ENCODE measurements around the gene MYBBP1A. TPM values are rescaled to one million over a fixed set of nuclear protein-coding genes. Genes with fewer than 3 reads are reported as not detected.
A peak's percentile ranks its signal among the peaks of the same experiment; 100 is the strongest.

MYBBP1A gene
- total RNA-seq, 1 experiment from 2014 or later: 177 TPM

- Histone ChIP-seq H3K36me3 (ENCODE audit: insufficient read depth, low read length, poor library complexity, severe bottlenecking) (peaks cover 24% of the 10 kb centered on the region), H3K9me3 (ENCODE audit: low read depth, low read length, poor library complexity, severe bottlenecking) (no peaks in the 10 kb centered on the region), H3K4me3 (ENCODE audit: low read depth, low read length, poor library complexity, severe bottlenecking) (no peak overlapping the region), H3K4me1 (ENCODE audit: insufficient read depth, low read length, poor library complexity, severe bottlenecking) (peaks cover 9% of the 10 kb centered on the region), H3K27me3 (replicated peaks; ENCODE audit: insufficient read depth, low read depth, low read length, poor library complexity) (no peaks in the 10 kb centered on the region), H3K27ac (ENCODE audit: low read depth, low read length, poor library complexity, severe bottlenecking) (no peak overlapping the region)
- intact Hi-C loops (cut with micrococcal nuclease; ENCODE audit: unreplicated experiment): no loop called here
- ChIA-PET CTCF (no interaction called here), POLR2A (ENCODE audit: low non-redundant PET) (no interaction called here)
- TF ChIP-seq EZH2 (IDR thresholded peaks at IDR 0.05; ENCODE audit: borderline replicate concordance, low read depth, low read length, poor library complexity, severe bottlenecking) (no peak), CTCF (conservative IDR thresholded peaks at IDR 0.05; ENCODE audit: low read depth, low read length) (no peak)
- no TSS peak for BruUV-seq (replicated peaks)
- no peak for DNase-seq (ENCODE audit: low spot score)
These were observed 20.1 kb downstream of the MYBBP1A start for GRCh38 chr17:4534928-4535666.

DNA sequence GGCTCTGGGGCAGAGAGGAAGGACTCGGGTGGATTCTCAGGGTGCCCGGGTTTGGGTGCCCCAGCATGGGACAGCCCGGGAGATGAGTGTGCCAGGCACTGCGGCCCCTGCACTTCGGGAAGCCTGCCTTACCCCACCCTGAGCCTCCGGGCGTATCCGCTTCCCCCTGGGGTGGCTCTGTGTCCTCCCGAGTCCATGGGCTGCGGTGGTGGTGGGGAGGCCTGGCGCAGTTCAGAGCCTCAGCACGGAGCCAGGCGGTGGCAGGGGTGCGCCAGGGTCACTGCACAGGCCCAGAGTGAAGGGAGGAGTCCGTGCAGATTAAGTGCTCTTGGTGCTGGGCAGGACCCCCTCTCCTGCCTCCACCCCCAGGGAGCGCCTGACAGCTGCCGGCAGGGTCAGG lies 20.7 kb downstream of the MYBBP1A start:
- BruUV-seq (replicated peaks): no TSS peak
- no peak for DNase-seq (ENCODE audit: low spot score)
- no peaks in the 10 kb centered on the region for H3K27me3 ChIP-seq (replicated peaks; ENCODE audit: insufficient read depth, low read depth, low read length, poor library complexity)
- TF ChIP-seq CTCF (conservative IDR thresholded peaks at IDR 0.05; ENCODE audit: low read depth, low read length): no peak
- no peak for TF ChIP-seq EZH2 (IDR thresholded peaks at IDR 0.05; ENCODE audit: borderline replicate concordance, low read depth, low read length, poor library complexity, severe bottlenecking)
- ChIA-PET POLR2A (ENCODE audit: low non-redundant PET) (no interaction called here), CTCF (no interaction called here)
- no peaks in the 10 kb centered on the region for H3K9me3 ChIP-seq (ENCODE audit: low read depth, low read length, poor library complexity, severe bottlenecking)
- H3K4me3 ChIP-seq (ENCODE audit: low read depth, low read length, poor library complexity, severe bottlenecking): no peak overlapping the region
- peaks cover 9% of the 10 kb centered on the region for H3K4me1 ChIP-seq (ENCODE audit: insufficient read depth, low read length, poor library complexity, severe bottlenecking)
- intact Hi-C loops (cut with micrococcal nuclease; ENCODE audit: unreplicated experiment): no loop called here
- no peak overlapping the region for H3K27ac ChIP-seq (ENCODE audit: low read depth, low read length, poor library complexity, severe bottlenecking)
- H3K36me3 ChIP-seq (ENCODE audit: insufficient read depth, low read length, poor library complexity, severe bottlenecking): peaks cover 18% of the 10 kb centered on the region

- no peak overlapping the region for H3K27ac ChIP-seq (ENCODE audit: low read depth, low read length, poor library complexity, severe bottlenecking)
- no peaks in the 10 kb centered on the region for H3K27me3 ChIP-seq (replicated peaks; ENCODE audit: insufficient read depth, low read depth, low read length, poor library complexity)
- no peaks in the 10 kb centered on the region for H3K9me3 ChIP-seq (ENCODE audit: low read depth, low read length, poor library complexity, severe bottlenecking)
- H3K4me1 ChIP-seq (ENCODE audit: insufficient read depth, low read length, poor library complexity, severe bottlenecking): peaks cover 9% of the 10 kb centered on the region
- intact Hi-C loops (cut with micrococcal nuclease; ENCODE audit: unreplicated experiment): no loop called here
- CTCF ChIA-PET: no interaction called here
- peak; percentile 51 for DNase-seq (ENCODE audit: low spot score)
- BruUV-seq (replicated peaks): no TSS peak
- peaks cover 11% of the 10 kb centered on the region for H3K36me3 ChIP-seq (ENCODE audit: insufficient read depth, low read length, poor library complexity, severe bottlenecking)
- POLR2A ChIA-PET (ENCODE audit: low non-redundant PET): no interaction called here
- TF ChIP-seq CTCF (conservative IDR thresholded peaks at IDR 0.05; ENCODE audit: low read depth, low read length): no peak
- TF ChIP-seq EZH2 (IDR thresholded peaks at IDR 0.05; ENCODE audit: borderline replicate concordance, low read depth, low read length, poor library complexity, severe bottlenecking): no peak
- no peak overlapping the region for H3K4me3 ChIP-seq (ENCODE audit: low read depth, low read length, poor library complexity, severe bottlenecking)
These were observed 21.4 kb downstream of the MYBBP1A start for GRCh38 chr17:4533523-4534504.

Measured in A673 (cell line).